Body of pancreas (tissue), 4 donors: Measurements from ENCODE around the gene STAB1.

Experiments
- POLR2A ChIP-seq, 3 donors: fragments of 450-650 bp; IDR thresholded peaks; one replicate each; pipeline ENCODE4 v1.6.1; 2016; ENCODE audit warnings: antibody characterized with exemption in 3 of 3, mild to moderate bottlenecking in 2 of 3
- TF ChIP-seq, protein P1 (sequence below), 7 experiments: fragments of 450-650 bp in 4 of 7; fragments of 200-600 bp in 3 of 7; sonication (generic) in 3 of 7; IDR thresholded peaks; one replicate each; pipeline ENCODE4 v1.5.1; 2016 to 2019; ENCODE audit warnings: antibody characterized with exemption in 7 of 7

DNA sequence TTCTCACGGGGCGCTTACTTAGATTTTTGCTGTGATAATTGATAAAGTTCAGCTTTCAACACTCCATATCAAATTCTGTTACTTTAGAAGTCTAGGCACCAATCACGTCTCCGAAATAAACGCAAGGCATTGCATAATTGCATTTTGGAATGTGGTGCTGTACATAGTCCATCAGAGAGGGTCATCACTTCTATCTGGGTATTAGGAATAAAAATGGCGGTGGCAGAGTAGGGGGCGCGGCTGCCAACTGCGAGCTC lies 40.9 kb downstream of the STAB1 start:
- TF ChIP-seq, protein P1, sequence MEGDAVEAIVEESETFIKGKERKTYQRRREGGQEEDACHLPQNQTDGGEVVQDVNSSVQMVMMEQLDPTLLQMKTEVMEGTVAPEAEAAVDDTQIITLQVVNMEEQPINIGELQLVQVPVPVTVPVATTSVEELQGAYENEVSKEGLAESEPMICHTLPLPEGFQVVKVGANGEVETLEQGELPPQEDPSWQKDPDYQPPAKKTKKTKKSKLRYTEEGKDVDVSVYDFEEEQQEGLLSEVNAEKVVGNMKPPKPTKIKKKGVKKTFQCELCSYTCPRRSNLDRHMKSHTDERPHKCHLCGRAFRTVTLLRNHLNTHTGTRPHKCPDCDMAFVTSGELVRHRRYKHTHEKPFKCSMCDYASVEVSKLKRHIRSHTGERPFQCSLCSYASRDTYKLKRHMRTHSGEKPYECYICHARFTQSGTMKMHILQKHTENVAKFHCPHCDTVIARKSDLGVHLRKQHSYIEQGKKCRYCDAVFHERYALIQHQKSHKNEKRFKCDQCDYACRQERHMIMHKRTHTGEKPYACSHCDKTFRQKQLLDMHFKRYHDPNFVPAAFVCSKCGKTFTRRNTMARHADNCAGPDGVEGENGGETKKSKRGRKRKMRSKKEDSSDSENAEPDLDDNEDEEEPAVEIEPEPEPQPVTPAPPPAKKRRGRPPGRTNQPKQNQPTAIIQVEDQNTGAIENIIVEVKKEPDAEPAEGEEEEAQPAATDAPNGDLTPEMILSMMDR (IDR thresholded peaks at IDR 0.05) = no peak
- TF ChIP-seq POLR2A (IDR thresholded peaks at IDR 0.05) = no peak
